WTC11 (cell line): ENCODE results near the gene ZBTB32. TPM values are rescaled to one million over a fixed set of nuclear protein-coding genes. Genes with fewer than 3 reads are reported as not detected.

ENCODE experiments used
- ATAC-seq: fragments of 200-7000 bp; cut with Tn5 transposase; 2 replicates; pipeline ENCODE4 v1.10.0; 2021; ENCODE audit warnings: mild to moderate bottlenecking, moderate library complexity
- CTCF ChIA-PET: fragments of 300-600 bp; sonication (Branson Sonifier 250); formaldehyde crosslinking; loops from one replicate; lab custom pipeline; 2021; ENCODE audit warnings: antibody characterized with exemption; lab: Charles Lee
- POLR2A ChIA-PET: fragments of 350-600 bp; sonication (Branson Sonifier 250); formaldehyde crosslinking; loops from one replicate; lab custom pipeline; 2021; ENCODE audit warnings: antibody characterized with exemption; lab: Charles Lee
- DNase-seq: peaks from one replicate; pipeline ENCODE4 v3.0.0; 2021; ENCODE audit warnings: low spot score
- H3K27ac Mint-ChIP-seq: 2 replicates; pipeline ENCODE4 v1.8.0; 2021; ENCODE audit warnings: mixed read lengths
- H3K27me3 Mint-ChIP-seq: 2 replicates; pipeline ENCODE4 v1.8.0; 2021; ENCODE audit warnings: low read depth, mild to moderate bottlenecking, moderate library complexity, mixed read lengths
- H3K36me3 Mint-ChIP-seq: 2 replicates; pipeline ENCODE4 v1.8.0; 2021; ENCODE audit warnings: mixed read lengths
- H3K4me1 Mint-ChIP-seq: 2 replicates; pipeline ENCODE4 v1.8.0; 2022; ENCODE audit warnings: mixed read lengths
- H3K4me3 Mint-ChIP-seq: 2 replicates; pipeline ENCODE4 v1.8.0; 2021; ENCODE audit warnings: mild to moderate bottlenecking, moderate library complexity, mixed read lengths
- H3K9me3 Mint-ChIP-seq: 2 replicates; pipeline ENCODE4 v1.8.0; 2021; ENCODE audit warnings: mixed read lengths
- ARID4B ChIP-seq: sonication (generic); formaldehyde crosslinking; IDR thresholded peaks from 2 replicates; pipeline ENCODE4 v1.8.0; 2023; ENCODE audit warnings: missing genetic modification reagents, mild to moderate bottlenecking, borderline replicate concordance
- ATF1 ChIP-seq: sonication (generic); formaldehyde crosslinking; IDR thresholded peaks from 2 replicates; pipeline ENCODE4 v1.8.1; 2023; ENCODE audit warnings: mild to moderate bottlenecking, moderate library complexity, missing genetic modification reagents
- ATF3 ChIP-seq: sonication (generic); formaldehyde crosslinking; conservative IDR thresholded peaks from 2 replicates; pipeline ENCODE4 v1.8.1; 2022; ENCODE audit warnings: mild to moderate bottlenecking, missing genetic modification reagents
- ELF4 ChIP-seq: sonication (generic); formaldehyde crosslinking; IDR thresholded peaks from 2 replicates; pipeline ENCODE4 v1.8.1; 2022; ENCODE audit warnings: low read depth, mild to moderate bottlenecking, moderate library complexity, missing genetic modification reagents
- FOXK1 ChIP-seq: sonication (generic); formaldehyde crosslinking; IDR thresholded peaks from 2 replicates; pipeline ENCODE4 v1.8.0; 2022; ENCODE audit warnings: mild to moderate bottlenecking, moderate library complexity, missing genetic modification reagents
- GABPB1 ChIP-seq: sonication (generic); formaldehyde crosslinking; IDR thresholded peaks from 2 replicates; pipeline ENCODE4 v1.8.1; 2023; ENCODE audit warnings: mild to moderate bottlenecking, missing genetic modification reagents
- GRHL2 ChIP-seq: fragments of 250-450 bp; sonication (Bioruptor Pico); IDR thresholded peaks from 2 replicates; pipeline ENCODE4 v1.8.0; 2022; ENCODE audit warnings: mild to moderate bottlenecking, moderate library complexity; ENCODE audit not compliant: insufficient replicate concordance, severe bottlenecking
- JAZF1 ChIP-seq: fragments of 250-450 bp; sonication (Bioruptor Pico); IDR thresholded peaks from 2 replicates; pipeline ENCODE4 v1.9.0; 2021; ENCODE audit warnings: moderate library complexity, mild to moderate bottlenecking, inconsistent platforms
- NFATC4 ChIP-seq: fragments of 250-450 bp; sonication (Bioruptor Pico); IDR thresholded peaks from 2 replicates; pipeline ENCODE4 v1.9.0; 2021; ENCODE audit warnings: mild to moderate bottlenecking
- NFE2L1 ChIP-seq: sonication (generic); formaldehyde crosslinking; IDR thresholded peaks from 2 replicates; pipeline ENCODE4 v1.8.1; 2023; ENCODE audit warnings: missing genetic modification reagents
- NFYB ChIP-seq: sonication (generic); formaldehyde crosslinking; conservative IDR thresholded peaks from 2 replicates; pipeline ENCODE4 v1.8.0; 2022; ENCODE audit warnings: low read depth, missing genetic modification reagents
- NR3C1 ChIP-seq: sonication (generic); formaldehyde crosslinking; conservative IDR thresholded peaks from 2 replicates; pipeline ENCODE4 v1.8.1; 2023; ENCODE audit warnings: low read depth, mild to moderate bottlenecking, missing genetic modification reagents
- OVOL2 ChIP-seq: fragments of 250-450 bp; sonication (Bioruptor Pico); IDR thresholded peaks from 2 replicates; pipeline ENCODE4 v1.9.0; 2021; ENCODE audit warnings: mild to moderate bottlenecking, borderline replicate concordance
- PRRX2 ChIP-seq: fragments of 250-450 bp; sonication (Bioruptor Pico); IDR thresholded peaks from 2 replicates; pipeline ENCODE4 v1.8.0; 2021; ENCODE audit warnings: mild to moderate bottlenecking
- RELA ChIP-seq: sonication (generic); formaldehyde crosslinking; IDR thresholded peaks from 2 replicates; pipeline ENCODE4 v1.8.1; 2022; ENCODE audit warnings: missing genetic modification reagents, mild to moderate bottlenecking, borderline replicate concordance
- SP1 ChIP-seq: sonication (generic); formaldehyde crosslinking; conservative IDR thresholded peaks from 2 replicates; pipeline ENCODE4 v1.8.1; 2022; ENCODE audit warnings: missing genetic modification reagents
- TCF7 ChIP-seq: sonication (generic); formaldehyde crosslinking; IDR thresholded peaks from 2 replicates; pipeline ENCODE4 v1.8.0; 2022; ENCODE audit warnings: mild to moderate bottlenecking, low read depth, missing genetic modification reagents, moderate library complexity
- TEAD1 ChIP-seq: sonication (generic); formaldehyde crosslinking; IDR thresholded peaks from 2 replicates; pipeline ENCODE4 v1.8.0; 2022; ENCODE audit warnings: mild to moderate bottlenecking, missing genetic modification reagents
- TEAD4 ChIP-seq: sonication (generic); formaldehyde crosslinking; IDR thresholded peaks from 2 replicates; pipeline ENCODE4 v1.8.0; 2022; ENCODE audit warnings: mild to moderate bottlenecking, missing genetic modification reagents
- TP53 ChIP-seq: sonication (generic); formaldehyde crosslinking; IDR thresholded peaks from 2 replicates; pipeline ENCODE4 v1.8.1; 2023; ENCODE audit warnings: mild to moderate bottlenecking, missing genetic modification reagents
- ZNF416 ChIP-seq: fragments of 250-450 bp; sonication (Bioruptor Pico); IDR thresholded peaks from 2 replicates; pipeline ENCODE4 v1.9.0; 2021; ENCODE audit warnings: mild to moderate bottlenecking, inconsistent platforms
- total RNA-seq: library from RNA; stranded (reverse); gene quantifications from 3 replicates; pipeline ENCODE4 v1.2.3, GENCODE V29; 2021
- TF ChIP-seq, protein P1 (sequence below): fragments of 250-450 bp; sonication (Bioruptor Pico); IDR thresholded peaks from 2 replicates; pipeline ENCODE4 v1.8.0; 2021; ENCODE audit warnings: mild to moderate bottlenecking
- TF ChIP-seq, protein P2 (sequence below): fragments of 250-450 bp; sonication (Bioruptor Pico); IDR thresholded peaks from 2 replicates; pipeline ENCODE4 v2.1.2; 2022; ENCODE audit warnings: mild to moderate bottlenecking, moderate library complexity
- TF ChIP-seq, protein P3 (sequence below): sonication (generic); formaldehyde crosslinking; IDR thresholded peaks from 2 replicates; pipeline ENCODE4 v1.8.0; 2022; ENCODE audit warnings: mild to moderate bottlenecking, missing genetic modification reagents
- TF ChIP-seq, protein P4 (sequence below): sonication (generic); formaldehyde crosslinking; IDR thresholded peaks from 2 replicates; pipeline ENCODE4 v1.8.1; 2022; ENCODE audit warnings: low read depth, mild to moderate bottlenecking, moderate library complexity, missing genetic modification reagents, borderline replicate concordance
- TF ChIP-seq, protein P5 (sequence below): sonication (generic); formaldehyde crosslinking; IDR thresholded peaks from 2 replicates; pipeline ENCODE4 v1.8.0; 2022; ENCODE audit warnings: mild to moderate bottlenecking, missing genetic modification reagents

Gene ZBTB32
- total RNA-seq, 1 experiment from 2014 or later = 0.11 TPM

- TF ChIP-seq ATF3 (CRISPR knock-in tag) (no peak), TP53 (CRISPR knock-in tag) (no peak), ZNF416 (CRISPR knock-in tag) (no peak), NFYB (no peak), ELF4 (CRISPR knock-in tag) (no peak), NFE2L1 (no peak), JAZF1 (CRISPR knock-in tag) (no peak), TCF7 (CRISPR knock-in tag) (no peak), GABPB1 (CRISPR knock-in tag) (no peak), NFATC4 (no peak), TEAD1 (CRISPR knock-in tag) (no peak), SP1 (CRISPR knock-in tag) (no peak), PRRX2 (CRISPR knock-in tag) (no peak), ARID4B (CRISPR knock-in tag) (no peak), OVOL2 (CRISPR knock-in tag) (no peak), FOXK1 (CRISPR knock-in tag) (no peak)
- TF ChIP-seq, protein P1, sequence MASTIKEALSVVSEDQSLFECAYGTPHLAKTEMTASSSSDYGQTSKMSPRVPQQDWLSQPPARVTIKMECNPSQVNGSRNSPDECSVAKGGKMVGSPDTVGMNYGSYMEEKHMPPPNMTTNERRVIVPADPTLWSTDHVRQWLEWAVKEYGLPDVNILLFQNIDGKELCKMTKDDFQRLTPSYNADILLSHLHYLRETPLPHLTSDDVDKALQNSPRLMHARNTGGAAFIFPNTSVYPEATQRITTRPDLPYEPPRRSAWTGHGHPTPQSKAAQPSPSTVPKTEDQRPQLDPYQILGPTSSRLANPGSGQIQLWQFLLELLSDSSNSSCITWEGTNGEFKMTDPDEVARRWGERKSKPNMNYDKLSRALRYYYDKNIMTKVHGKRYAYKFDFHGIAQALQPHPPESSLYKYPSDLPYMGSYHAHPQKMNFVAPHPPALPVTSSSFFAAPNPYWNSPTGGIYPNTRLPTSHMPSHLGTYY (CRISPR knock-in tag) = no peak
- TF ChIP-seq, protein P2, sequence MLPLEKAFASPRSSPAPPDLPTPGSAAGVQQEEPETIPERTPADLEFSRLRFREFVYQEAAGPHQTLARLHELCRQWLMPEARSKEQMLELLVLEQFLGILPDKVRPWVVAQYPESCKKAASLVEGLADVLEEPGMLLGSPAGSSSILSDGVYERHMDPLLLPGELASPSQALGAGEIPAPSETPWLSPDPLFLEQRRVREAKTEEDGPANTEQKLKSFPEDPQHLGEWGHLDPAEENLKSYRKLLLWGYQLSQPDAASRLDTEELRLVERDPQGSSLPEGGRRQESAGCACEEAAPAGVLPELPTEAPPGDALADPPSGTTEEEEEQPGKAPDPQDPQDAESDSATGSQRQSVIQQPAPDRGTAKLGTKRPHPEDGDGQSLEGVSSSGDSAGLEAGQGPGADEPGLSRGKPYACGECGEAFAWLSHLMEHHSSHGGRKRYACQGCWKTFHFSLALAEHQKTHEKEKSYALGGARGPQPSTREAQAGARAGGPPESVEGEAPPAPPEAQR (CRISPR knock-in tag) = no peak
- TF ChIP-seq, protein P3, sequence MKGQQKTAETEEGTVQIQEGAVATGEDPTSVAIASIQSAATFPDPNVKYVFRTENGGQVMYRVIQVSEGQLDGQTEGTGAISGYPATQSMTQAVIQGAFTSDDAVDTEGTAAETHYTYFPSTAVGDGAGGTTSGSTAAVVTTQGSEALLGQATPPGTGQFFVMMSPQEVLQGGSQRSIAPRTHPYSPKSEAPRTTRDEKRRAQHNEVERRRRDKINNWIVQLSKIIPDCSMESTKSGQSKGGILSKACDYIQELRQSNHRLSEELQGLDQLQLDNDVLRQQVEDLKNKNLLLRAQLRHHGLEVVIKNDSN (CRISPR knock-in tag) = no peak
- TF ChIP-seq, all 79 proteins: peak for 0
- no peak overlapping the region for H3K4me3 Mint-ChIP-seq
- no peaks in the 10 kb centered on the region for H3K27me3 Mint-ChIP-seq
- ChIA-PET POLR2A (interaction anchor here (0.7 kb wide), 1 partner anchor 162 kb away, joined by 3 read pairs; no protein-coding TSS in a partner anchor), CTCF (interaction anchor here (0.6 to 1.0 kb wide), 2 partner anchors 27 to 100 kb away, joined by 3 read pairs; no protein-coding TSS in a partner anchor)
- peaks cover 16% of the 10 kb centered on the region for H3K4me1 Mint-ChIP-seq
- H3K27ac Mint-ChIP-seq = no peak overlapping the region
- no peak for DNase-seq
- H3K9me3 Mint-ChIP-seq = no peaks in the 10 kb centered on the region
- ATAC-seq = no peak
- H3K36me3 Mint-ChIP-seq = peaks cover 28% of the 10 kb centered on the region
Observed at GRCh38 chr19:35720163-35720524, 15.8 kb downstream of the ZBTB32 start.

DNA sequence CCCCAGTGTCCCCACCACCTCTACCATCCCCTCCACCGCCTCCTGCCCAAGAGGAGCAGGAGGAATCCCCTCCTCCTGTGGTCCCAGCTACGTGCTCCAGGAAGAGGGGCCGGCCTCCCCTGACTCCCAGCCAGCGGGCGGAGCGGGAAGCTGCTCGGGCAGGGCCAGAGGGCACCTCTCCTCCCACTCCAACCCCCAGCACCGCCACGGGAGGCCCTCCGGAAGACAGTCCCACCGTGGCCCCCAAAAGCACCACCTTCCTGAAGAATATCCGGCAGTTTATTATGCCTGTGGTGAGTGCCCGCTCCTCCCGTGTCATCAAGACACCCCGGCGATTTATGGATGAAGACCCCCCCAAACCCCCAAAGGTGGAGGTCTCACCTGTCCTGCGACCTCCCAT, 16.3 kb downstream of the ZBTB32 start:
- Mint-ChIP-seq H3K4me1 (peaks cover 13% of the 10 kb centered on the region), H3K36me3 (peaks cover 33% of the 10 kb centered on the region), H3K9me3 (no peaks in the 10 kb centered on the region), H3K27ac (no peak overlapping the region), H3K4me3 (no peak overlapping the region), H3K27me3 (no peaks in the 10 kb centered on the region)
- CTCF ChIA-PET = interaction anchor here (0.6 to 1.0 kb wide), 2 partner anchors 28 to 99 kb away, joined by 3 read pairs; no protein-coding TSS in a partner anchor
- no peak for DNase-seq
- POLR2A ChIA-PET = interaction anchor here (0.7 kb wide), 1 partner anchor 163 kb away, joined by 3 read pairs; no protein-coding TSS in a partner anchor
- ATAC-seq = no peak
- TF ChIP-seq GRHL2 (CRISPR knock-in tag) (no peak), RELA (no peak), NFYB (no peak), ATF1 (CRISPR knock-in tag) (no peak), ELF4 (CRISPR knock-in tag) (no peak), TEAD4 (no peak), NFATC4 (no peak), FOXK1 (CRISPR knock-in tag) (no peak), GABPB1 (CRISPR knock-in tag) (no peak), NR3C1 (CRISPR knock-in tag) (no peak)
- TF ChIP-seq, protein P4, sequence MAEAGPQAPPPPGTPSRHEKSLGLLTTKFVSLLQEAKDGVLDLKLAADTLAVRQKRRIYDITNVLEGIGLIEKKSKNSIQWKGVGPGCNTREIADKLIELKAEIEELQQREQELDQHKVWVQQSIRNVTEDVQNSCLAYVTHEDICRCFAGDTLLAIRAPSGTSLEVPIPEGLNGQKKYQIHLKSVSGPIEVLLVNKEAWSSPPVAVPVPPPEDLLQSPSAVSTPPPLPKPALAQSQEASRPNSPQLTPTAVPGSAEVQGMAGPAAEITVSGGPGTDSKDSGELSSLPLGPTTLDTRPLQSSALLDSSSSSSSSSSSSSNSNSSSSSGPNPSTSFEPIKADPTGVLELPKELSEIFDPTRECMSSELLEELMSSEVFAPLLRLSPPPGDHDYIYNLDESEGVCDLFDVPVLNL (CRISPR knock-in tag) = no peak
- TF ChIP-seq, protein P5, sequence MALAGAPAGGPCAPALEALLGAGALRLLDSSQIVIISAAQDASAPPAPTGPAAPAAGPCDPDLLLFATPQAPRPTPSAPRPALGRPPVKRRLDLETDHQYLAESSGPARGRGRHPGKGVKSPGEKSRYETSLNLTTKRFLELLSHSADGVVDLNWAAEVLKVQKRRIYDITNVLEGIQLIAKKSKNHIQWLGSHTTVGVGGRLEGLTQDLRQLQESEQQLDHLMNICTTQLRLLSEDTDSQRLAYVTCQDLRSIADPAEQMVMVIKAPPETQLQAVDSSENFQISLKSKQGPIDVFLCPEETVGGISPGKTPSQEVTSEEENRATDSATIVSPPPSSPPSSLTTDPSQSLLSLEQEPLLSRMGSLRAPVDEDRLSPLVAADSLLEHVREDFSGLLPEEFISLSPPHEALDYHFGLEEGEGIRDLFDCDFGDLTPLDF (CRISPR knock-in tag) = no peak
